ENCODE data around the gene SUCLA2. TPM values are rescaled to one million over a fixed set of nuclear protein-coding genes. Genes with fewer than 3 reads are reported as not detected.

SUCLA2 gene
- total and polyA plus RNA-seq, 2 experiments from 2014 or later: 56.0 to 84.2 TPM

DNA sequence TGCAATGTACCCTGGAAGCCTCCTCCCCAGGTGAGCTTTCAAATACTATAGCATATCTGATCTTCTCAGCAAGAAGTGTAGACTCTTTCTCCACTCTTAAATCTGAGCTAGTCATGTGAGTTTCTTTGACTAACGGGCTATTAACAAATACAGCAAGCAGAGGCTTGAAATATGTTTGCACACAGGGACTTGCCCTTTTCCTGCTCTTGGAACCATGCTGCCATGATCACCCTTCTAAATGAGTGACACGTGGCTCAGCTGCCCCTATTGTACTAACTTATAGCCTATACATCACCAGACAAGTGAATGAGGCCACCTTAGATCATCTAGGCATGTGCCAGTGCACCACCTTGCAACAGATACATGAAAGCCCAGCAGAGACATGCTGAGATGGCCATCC, 13.3 kb upstream of the SUCLA2 start:
- Histone ChIP-seq H3K27ac (ENCODE audit: low read depth) (no peak overlapping the region), H3K36me3 (ENCODE audit: insufficient read depth) (no peaks in the 10 kb centered on the region), H3K79me2 (replicated peaks; ENCODE audit: insufficient read depth) (no peaks in the 10 kb centered on the region), H3F3A (replicated peaks; ENCODE audit: low read depth) (no peaks in the 10 kb centered on the region), H3K4me1 (ENCODE audit: insufficient read depth) (peaks cover 2% of the 10 kb centered on the region; the same call in 1 of the 2 replicates), H3K4me2 (no peak overlapping the region), H3K9me2 (ENCODE audit: insufficient read depth) (no peaks in the 10 kb centered on the region), H3K4me3 (no peak overlapping the region), H2AFZ (no peak overlapping the region), H3K27me3 (ENCODE audit: insufficient read depth) (no peaks in the 10 kb centered on the region), H4K20me1 (replicated peaks; ENCODE audit: insufficient read depth) (no peaks in the 10 kb centered on the region)
- Mint-ChIP-seq H3K4me3 (no peak overlapping the region), H3K27me3 (ENCODE audit: insufficient read depth, low read depth, poor library complexity) (peaks cover 7% of the 10 kb centered on the region), H3K27ac (no peak overlapping the region), H3K4me1 (peaks cover 9% of the 10 kb centered on the region; the same call in 2 of the 3 replicates), H3K9me3 (no peaks in the 10 kb centered on the region; the same call in 1 of the 3 replicates), H3K36me3 (ENCODE audit: low read depth) (peaks cover 8% of the 10 kb centered on the region)
- no peak for DNase-seq (ENCODE audit: low spot score)
- no peak for ATAC-seq
- TF ChIP-seq POLR2AphosphoS5 (IDR thresholded peaks at IDR 0.05; ENCODE audit: low read depth) (no peak), EZH2 (IDR thresholded peaks at IDR 0.05; ENCODE audit: low read depth, unreplicated experiment) (no peak), STAT1 (IDR thresholded peaks at IDR 0.05; ENCODE audit: unreplicated experiment) (no peak), CREB1 (CRISPR knock-in tag; IDR thresholded peaks at IDR 0.05; ENCODE audit: low read depth) (no peak), NANOG (IDR thresholded peaks at IDR 0.05; ENCODE audit: borderline replicate concordance) (no peak), ZNF114 (CRISPR knock-in tag; IDR thresholded peaks at IDR 0.05) (no peak), EZH2phosphoT487 (IDR thresholded peaks at IDR 0.05; ENCODE audit: unreplicated experiment) (no peak), JUNB (IDR thresholded peaks at IDR 0.05; ENCODE audit: unreplicated experiment) (no peak), ZNF331 (CRISPR knock-in tag; IDR thresholded peaks at IDR 0.05; ENCODE audit: low read depth) (no peak)
- TF ChIP-seq, protein P1, sequence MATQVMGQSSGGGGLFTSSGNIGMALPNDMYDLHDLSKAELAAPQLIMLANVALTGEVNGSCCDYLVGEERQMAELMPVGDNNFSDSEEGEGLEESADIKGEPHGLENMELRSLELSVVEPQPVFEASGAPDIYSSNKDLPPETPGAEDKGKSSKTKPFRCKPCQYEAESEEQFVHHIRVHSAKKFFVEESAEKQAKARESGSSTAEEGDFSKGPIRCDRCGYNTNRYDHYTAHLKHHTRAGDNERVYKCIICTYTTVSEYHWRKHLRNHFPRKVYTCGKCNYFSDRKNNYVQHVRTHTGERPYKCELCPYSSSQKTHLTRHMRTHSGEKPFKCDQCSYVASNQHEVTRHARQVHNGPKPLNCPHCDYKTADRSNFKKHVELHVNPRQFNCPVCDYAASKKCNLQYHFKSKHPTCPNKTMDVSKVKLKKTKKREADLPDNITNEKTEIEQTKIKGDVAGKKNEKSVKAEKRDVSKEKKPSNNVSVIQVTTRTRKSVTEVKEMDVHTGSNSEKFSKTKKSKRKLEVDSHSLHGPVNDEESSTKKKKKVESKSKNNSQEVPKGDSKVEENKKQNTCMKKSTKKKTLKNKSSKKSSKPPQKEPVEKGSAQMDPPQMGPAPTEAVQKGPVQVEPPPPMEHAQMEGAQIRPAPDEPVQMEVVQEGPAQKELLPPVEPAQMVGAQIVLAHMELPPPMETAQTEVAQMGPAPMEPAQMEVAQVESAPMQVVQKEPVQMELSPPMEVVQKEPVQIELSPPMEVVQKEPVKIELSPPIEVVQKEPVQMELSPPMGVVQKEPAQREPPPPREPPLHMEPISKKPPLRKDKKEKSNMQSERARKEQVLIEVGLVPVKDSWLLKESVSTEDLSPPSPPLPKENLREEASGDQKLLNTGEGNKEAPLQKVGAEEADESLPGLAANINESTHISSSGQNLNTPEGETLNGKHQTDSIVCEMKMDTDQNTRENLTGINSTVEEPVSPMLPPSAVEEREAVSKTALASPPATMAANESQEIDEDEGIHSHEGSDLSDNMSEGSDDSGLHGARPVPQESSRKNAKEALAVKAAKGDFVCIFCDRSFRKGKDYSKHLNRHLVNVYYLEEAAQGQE (IDR thresholded peaks at IDR 0.05; ENCODE audit: unreplicated experiment): no peak
- TF ChIP-seq, protein P2, sequence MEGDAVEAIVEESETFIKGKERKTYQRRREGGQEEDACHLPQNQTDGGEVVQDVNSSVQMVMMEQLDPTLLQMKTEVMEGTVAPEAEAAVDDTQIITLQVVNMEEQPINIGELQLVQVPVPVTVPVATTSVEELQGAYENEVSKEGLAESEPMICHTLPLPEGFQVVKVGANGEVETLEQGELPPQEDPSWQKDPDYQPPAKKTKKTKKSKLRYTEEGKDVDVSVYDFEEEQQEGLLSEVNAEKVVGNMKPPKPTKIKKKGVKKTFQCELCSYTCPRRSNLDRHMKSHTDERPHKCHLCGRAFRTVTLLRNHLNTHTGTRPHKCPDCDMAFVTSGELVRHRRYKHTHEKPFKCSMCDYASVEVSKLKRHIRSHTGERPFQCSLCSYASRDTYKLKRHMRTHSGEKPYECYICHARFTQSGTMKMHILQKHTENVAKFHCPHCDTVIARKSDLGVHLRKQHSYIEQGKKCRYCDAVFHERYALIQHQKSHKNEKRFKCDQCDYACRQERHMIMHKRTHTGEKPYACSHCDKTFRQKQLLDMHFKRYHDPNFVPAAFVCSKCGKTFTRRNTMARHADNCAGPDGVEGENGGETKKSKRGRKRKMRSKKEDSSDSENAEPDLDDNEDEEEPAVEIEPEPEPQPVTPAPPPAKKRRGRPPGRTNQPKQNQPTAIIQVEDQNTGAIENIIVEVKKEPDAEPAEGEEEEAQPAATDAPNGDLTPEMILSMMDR (conservative IDR thresholded peaks at IDR 0.05; ENCODE audit: low read depth in 2 of 2): no peak
- TF ChIP-seq, protein P3, sequence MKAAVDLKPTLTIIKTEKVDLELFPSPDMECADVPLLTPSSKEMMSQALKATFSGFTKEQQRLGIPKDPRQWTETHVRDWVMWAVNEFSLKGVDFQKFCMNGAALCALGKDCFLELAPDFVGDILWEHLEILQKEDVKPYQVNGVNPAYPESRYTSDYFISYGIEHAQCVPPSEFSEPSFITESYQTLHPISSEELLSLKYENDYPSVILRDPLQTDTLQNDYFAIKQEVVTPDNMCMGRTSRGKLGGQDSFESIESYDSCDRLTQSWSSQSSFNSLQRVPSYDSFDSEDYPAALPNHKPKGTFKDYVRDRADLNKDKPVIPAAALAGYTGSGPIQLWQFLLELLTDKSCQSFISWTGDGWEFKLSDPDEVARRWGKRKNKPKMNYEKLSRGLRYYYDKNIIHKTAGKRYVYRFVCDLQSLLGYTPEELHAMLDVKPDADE (IDR thresholded peaks at IDR 0.05): no peak
- TF ChIP-seq, protein P4, sequence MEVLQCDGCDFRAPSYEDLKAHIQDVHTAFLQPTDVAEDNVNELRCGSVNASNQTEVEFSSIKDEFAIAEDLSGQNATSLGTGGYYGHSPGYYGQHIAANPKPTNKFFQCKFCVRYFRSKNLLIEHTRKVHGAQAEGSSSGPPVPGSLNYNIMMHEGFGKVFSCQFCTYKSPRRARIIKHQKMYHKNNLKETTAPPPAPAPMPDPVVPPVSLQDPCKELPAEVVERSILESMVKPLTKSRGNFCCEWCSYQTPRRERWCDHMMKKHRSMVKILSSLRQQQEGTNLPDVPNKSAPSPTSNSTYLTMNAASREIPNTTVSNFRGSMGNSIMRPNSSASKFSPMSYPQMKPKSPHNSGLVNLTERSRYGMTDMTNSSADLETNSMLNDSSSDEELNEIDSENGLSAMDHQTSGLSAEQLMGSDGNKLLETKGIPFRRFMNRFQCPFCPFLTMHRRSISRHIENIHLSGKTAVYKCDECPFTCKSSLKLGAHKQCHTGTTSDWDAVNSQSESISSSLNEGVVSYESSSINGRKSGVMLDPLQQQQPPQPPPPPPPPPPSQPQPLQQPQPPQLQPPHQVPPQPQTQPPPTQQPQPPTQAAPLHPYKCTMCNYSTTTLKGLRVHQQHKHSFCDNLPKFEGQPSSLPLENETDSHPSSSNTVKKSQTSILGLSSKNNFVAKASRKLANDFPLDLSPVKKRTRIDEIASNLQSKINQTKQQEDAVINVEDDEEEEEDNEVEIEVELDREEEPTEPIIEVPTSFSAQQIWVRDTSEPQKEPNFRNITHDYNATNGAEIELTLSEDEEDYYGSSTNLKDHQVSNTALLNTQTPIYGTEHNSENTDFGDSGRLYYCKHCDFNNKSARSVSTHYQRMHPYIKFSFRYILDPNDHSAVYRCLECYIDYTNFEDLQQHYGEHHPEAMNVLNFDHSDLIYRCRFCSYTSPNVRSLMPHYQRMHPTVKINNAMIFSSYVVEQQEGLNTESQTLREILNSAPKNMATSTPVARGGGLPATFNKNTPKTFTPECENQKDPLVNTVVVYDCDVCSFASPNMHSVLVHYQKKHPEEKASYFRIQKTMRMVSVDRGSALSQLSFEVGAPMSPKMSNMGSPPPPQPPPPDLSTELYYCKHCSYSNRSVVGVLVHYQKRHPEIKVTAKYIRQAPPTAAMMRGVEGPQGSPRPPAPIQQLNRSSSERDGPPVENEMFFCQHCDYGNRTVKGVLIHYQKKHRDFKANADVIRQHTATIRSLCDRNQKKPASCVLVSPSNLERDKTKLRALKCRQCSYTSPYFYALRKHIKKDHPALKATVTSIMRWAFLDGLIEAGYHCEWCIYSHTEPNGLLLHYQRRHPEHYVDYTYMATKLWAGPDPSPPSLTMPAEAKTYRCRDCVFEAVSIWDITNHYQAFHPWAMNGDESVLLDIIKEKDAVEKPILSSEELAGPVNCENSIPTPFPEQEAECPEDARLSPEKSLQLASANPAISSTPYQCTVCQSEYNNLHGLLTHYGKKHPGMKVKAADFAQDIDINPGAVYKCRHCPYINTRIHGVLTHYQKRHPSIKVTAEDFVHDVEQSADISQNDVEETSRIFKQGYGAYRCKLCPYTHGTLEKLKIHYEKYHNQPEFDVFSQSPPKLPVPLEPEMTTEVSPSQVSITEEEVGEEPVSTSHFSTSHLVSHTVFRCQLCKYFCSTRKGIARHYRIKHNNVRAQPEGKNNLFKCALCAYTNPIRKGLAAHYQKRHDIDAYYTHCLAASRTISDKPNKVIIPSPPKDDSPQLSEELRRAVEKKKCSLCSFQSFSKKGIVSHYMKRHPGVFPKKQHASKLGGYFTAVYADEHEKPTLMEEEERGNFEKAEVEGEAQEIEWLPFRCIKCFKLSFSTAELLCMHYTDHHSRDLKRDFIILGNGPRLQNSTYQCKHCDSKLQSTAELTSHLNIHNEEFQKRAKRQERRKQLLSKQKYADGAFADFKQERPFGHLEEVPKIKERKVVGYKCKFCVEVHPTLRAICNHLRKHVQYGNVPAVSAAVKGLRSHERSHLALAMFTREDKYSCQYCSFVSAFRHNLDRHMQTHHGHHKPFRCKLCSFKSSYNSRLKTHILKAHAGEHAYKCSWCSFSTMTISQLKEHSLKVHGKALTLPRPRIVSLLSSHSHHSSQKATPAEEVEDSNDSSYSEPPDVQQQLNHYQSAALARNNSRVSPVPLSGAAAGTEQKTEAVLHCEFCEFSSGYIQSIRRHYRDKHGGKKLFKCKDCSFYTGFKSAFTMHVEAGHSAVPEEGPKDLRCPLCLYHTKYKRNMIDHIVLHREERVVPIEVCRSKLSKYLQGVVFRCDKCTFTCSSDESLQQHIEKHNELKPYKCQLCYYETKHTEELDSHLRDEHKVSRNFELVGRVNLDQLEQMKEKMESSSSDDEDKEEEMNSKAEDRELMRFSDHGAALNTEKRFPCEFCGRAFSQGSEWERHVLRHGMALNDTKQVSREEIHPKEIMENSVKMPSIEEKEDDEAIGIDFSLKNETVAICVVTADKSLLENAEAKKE (CRISPR knock-in tag; IDR thresholded peaks at IDR 0.05): no peak

Data from GM23338 (cell line).